ENCODE measurements around the gene CUL4B. TPM values are rescaled to one million over a fixed set of nuclear protein-coding genes. Genes with fewer than 3 reads are reported as not detected.

The CUL4B gene
- total and polyA plus RNA-seq, 10 of the 15 experiments (the other 5 are each of a cell fraction or from before 2014, with no cell fraction given): 11.0 to 37.3 (median 24.4) TPM

- in situ Hi-C loops (cut with MboI): no loop called here
- CTCF ChIA-PET: no interaction called here
- no peak for ATAC-seq
Measured at GRCh38 chrX:120585702-120586101, 24.9 kb upstream of the CUL4B start.

More at GRCh38 chrX:120585702-120586101, 24.9 kb upstream of the CUL4B start:
- RAD21 ChIA-PET (ENCODE audit: unreplicated experiment): no interaction called here
- Histone ChIP-seq H3K4me3 (no peak overlapping the region), H3K4me2 (ENCODE audit: control insufficient read depth, insufficient read depth) (no peak overlapping the region), H4K20me1 (ENCODE audit: control insufficient read depth, insufficient read depth) (no peaks in the 10 kb centered on the region), H3K36me3 (ENCODE audit: control insufficient read depth in 2 of 2, insufficient read depth in 2 of 2, low read length in 1 of 2) (no peaks in the 10 kb centered on the region), H3K27ac (ENCODE audit: control insufficient read depth, insufficient read depth) (no peak overlapping the region), H3K4me1 (ENCODE audit: control insufficient read depth, insufficient read depth, low read length) (no peaks in the 10 kb centered on the region), H2AFZ (ENCODE audit: control insufficient read depth, low read depth, low read length) (no peak overlapping the region), H3K79me2 (ENCODE audit: control insufficient read depth, insufficient read depth, low read length) (no peaks in the 10 kb centered on the region), H3K9me3 (replicated peaks; ENCODE audit: control insufficient read depth, insufficient read depth, low read length) (no peaks in the 10 kb centered on the region), H3K9ac (ENCODE audit: control insufficient read depth, insufficient read depth, low read length) (no peak overlapping the region), H3K27me3 (replicated peaks in 1 of 2; ENCODE audit: control insufficient read depth in 2 of 2, insufficient read depth in 2 of 2, low read length in 1 of 2) (no peaks in the 10 kb centered on the region)
- POLR2A ChIA-PET: no interaction called here
- DNase-seq (ENCODE audit: low read depth, low spot score) (no peak), FAIRE-seq (no peak)
- TF ChIP-seq ATF7 (IDR thresholded peaks at IDR 0.05; ENCODE audit: low read depth): no peak
- no peak for TF ChIP-seq MTA2 (IDR thresholded peaks at IDR 0.05; ENCODE audit: low read depth)
- TF ChIP-seq ZBTB11 (CRISPR knock-in tag; IDR thresholded peaks at IDR 0.05): no peak
- no peak for TF ChIP-seq EED (IDR thresholded peaks at IDR 0.05; ENCODE audit: low read depth)
- TF ChIP-seq NFIC (IDR thresholded peaks at IDR 0.05; ENCODE audit: low read depth, low read length): no peak
- TF ChIP-seq NR2C2 (IDR thresholded peaks at IDR 0.05; ENCODE audit: borderline replicate concordance, control insufficient read depth, insufficient read length, low read depth): no peak
- no peak for TF ChIP-seq SMC3 (IDR thresholded peaks at IDR 0.05; ENCODE audit: borderline replicate concordance, low read length)
- TF ChIP-seq, protein P1, sequence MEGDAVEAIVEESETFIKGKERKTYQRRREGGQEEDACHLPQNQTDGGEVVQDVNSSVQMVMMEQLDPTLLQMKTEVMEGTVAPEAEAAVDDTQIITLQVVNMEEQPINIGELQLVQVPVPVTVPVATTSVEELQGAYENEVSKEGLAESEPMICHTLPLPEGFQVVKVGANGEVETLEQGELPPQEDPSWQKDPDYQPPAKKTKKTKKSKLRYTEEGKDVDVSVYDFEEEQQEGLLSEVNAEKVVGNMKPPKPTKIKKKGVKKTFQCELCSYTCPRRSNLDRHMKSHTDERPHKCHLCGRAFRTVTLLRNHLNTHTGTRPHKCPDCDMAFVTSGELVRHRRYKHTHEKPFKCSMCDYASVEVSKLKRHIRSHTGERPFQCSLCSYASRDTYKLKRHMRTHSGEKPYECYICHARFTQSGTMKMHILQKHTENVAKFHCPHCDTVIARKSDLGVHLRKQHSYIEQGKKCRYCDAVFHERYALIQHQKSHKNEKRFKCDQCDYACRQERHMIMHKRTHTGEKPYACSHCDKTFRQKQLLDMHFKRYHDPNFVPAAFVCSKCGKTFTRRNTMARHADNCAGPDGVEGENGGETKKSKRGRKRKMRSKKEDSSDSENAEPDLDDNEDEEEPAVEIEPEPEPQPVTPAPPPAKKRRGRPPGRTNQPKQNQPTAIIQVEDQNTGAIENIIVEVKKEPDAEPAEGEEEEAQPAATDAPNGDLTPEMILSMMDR (IDR thresholded peaks at IDR 0.05 in 2 of 3, conservative IDR thresholded peaks at IDR 0.05 in 1 of 3; ENCODE audit: control insufficient read depth in 2 of 3, extremely low read depth in 1 of 3, insufficient read depth in 1 of 3, low read depth in 3 of 3, low read length in 3 of 3): no peak
- no peak for TF ChIP-seq BRCA1 (IDR thresholded peaks at IDR 0.05; ENCODE audit: low read depth, low read length)
- no peak for TF ChIP-seq MYB (IDR thresholded peaks at IDR 0.05; ENCODE audit: borderline replicate concordance, low read depth, low read length)
- no peak for TF ChIP-seq CHD4 (IDR thresholded peaks at IDR 0.05)
- no peak for TF ChIP-seq HCFC1 (IDR thresholded peaks at IDR 0.05; ENCODE audit: low read length)
- TF ChIP-seq NR2C1 (IDR thresholded peaks at IDR 0.05): no peak
- BruUV-seq (replicated peaks): no TSS peak
- SMC1A ChIA-PET (ENCODE audit: uncharacterized antibody, unreplicated experiment): no interaction called here
- intact Hi-C loops (cut with micrococcal nuclease; ENCODE audit: unreplicated experiment): no loop called here
- 42% methylated on average over 2 of the region's 2 CpGs for WGBS (ENCODE audit: insufficient coverage, insufficient replicate concordance, low lambda C conversion rate, missing lambda C conversion rate)

Data from GM12878 (cell line).